IMR-90 (cell line): Measurements from ENCODE around the gene ZRANB3. TPM values are rescaled to one million over a fixed set of nuclear protein-coding genes. Genes with fewer than 3 reads are reported as not detected.

Experiments
- ATAC-seq: fragments of 200-7000 bp; cut with Tn5 transposase; 2 replicates; pipeline ENCODE4 v1.9.1; 2020; ENCODE audit warnings: low read depth, mild to moderate bottlenecking, moderate library complexity
- BruUV-seq: library from RNA; stranded (reverse); fragments of 400-500 nt; replicated peaks from 2 replicates; lab custom pipeline; 2021; lab: Mats Ljungman, UMichigan
- CTCF ChIA-PET: fragments of 300-600 bp; formaldehyde crosslinking; extraction: SDS; loops from one replicate; lab custom pipeline; 2021; ENCODE audit warnings: antibody characterized with exemption; lab: Yijun Ruan, JAX
- POLR2A ChIA-PET: fragments of 300-600 bp; sonication (Branson Sonifier 250); formaldehyde crosslinking; loops from one replicate; lab custom pipeline; 2022; ENCODE audit warnings: antibody characterized with exemption; ENCODE audit not compliant: unreplicated experiment; lab: Charles Lee
- DNase-seq: peaks from one replicate; pipeline ENCODE4 v3.0.0; 2013
- H2AFZ ChIP-seq: replicated peaks from 2 replicates; pipeline ENCODE3; 2013; ENCODE audit warnings: low read length, mild to moderate bottlenecking; ENCODE audit not compliant: poor library complexity
- H2AK5ac ChIP-seq: 2 replicates; pipeline ENCODE4 v1.6.1; 2013; ENCODE audit warnings: low read depth, low read length, inconsistent platforms
- H2AK9ac ChIP-seq: replicated peaks from 2 replicates; pipeline ENCODE3; 2013; ENCODE audit warnings: mild to moderate bottlenecking, low read depth, low read length, moderate library complexity; ENCODE audit not compliant: poor library complexity
- H2BK120ac ChIP-seq: 2 replicates; pipeline ENCODE4 v1.6.1; 2013; ENCODE audit warnings: low read depth, low read length, inconsistent platforms
- H2BK15ac ChIP-seq: 3 replicates; pipeline ENCODE4 v1.6.1; 2013; ENCODE audit warnings: low read depth, low read length, inconsistent platforms
- H2BK20ac ChIP-seq: 2 replicates; pipeline ENCODE4 v1.6.1; 2013; ENCODE audit warnings: low read depth, mild to moderate bottlenecking, inconsistent platforms, low read length, moderate library complexity
- H2BK5ac ChIP-seq: 2 replicates; pipeline ENCODE4 v1.6.1; 2013; ENCODE audit warnings: mild to moderate bottlenecking, low read depth, low read length, inconsistent platforms; ENCODE audit not compliant: poor library complexity, severe bottlenecking
- H3K14ac ChIP-seq: replicated peaks from 2 replicates; pipeline ENCODE4 v1.6.1; 2013; ENCODE audit warnings: low read depth, low read length, inconsistent platforms
- H3K18ac ChIP-seq: 2 replicates; pipeline ENCODE4 v1.6.1; 2013; ENCODE audit warnings: low read depth, low read length, control low read depth
- H3K23ac ChIP-seq: 2 replicates; pipeline ENCODE4 v1.6.1; 2013; ENCODE audit warnings: low read depth, low read length, inconsistent platforms
- H3K27ac ChIP-seq: 2 replicates; pipeline ENCODE4 v1.5.1; 2013; ENCODE audit warnings: mild to moderate bottlenecking, control low read depth, low read length; ENCODE audit not compliant: insufficient read depth
- H3K27me3 ChIP-seq: 2 replicates; pipeline ENCODE4 v1.6.1; 2013; ENCODE audit warnings: low read length; ENCODE audit not compliant: control insufficient read depth, insufficient read depth
- H3K36me3 ChIP-seq: 2 replicates; pipeline ENCODE4 v1.6.1; 2013; ENCODE audit warnings: low read length, mixed read lengths; ENCODE audit not compliant: control insufficient read depth, insufficient read depth
- H3K4ac ChIP-seq: 2 replicates; pipeline ENCODE4 v1.6.1; 2013; ENCODE audit warnings: low read depth, low read length, inconsistent platforms
- H3K4me1 ChIP-seq: 2 replicates; pipeline ENCODE4 v1.6.1; 2013; ENCODE audit warnings: low read length, mixed read lengths; ENCODE audit not compliant: control insufficient read depth, insufficient read depth
- H3K4me2 ChIP-seq: 2 replicates; pipeline ENCODE4 v1.6.1; 2013; ENCODE audit warnings: low read depth, mild to moderate bottlenecking, control low read depth, low read length, moderate library complexity
- H3K4me3 ChIP-seq: 2 replicates; pipeline ENCODE4 v1.5.1; 2013; ENCODE audit warnings: low read depth, mild to moderate bottlenecking, control low read depth, low read length, moderate library complexity; ENCODE audit not compliant: insufficient read depth
- H3K56ac ChIP-seq: 2 replicates; pipeline ENCODE4 v1.6.1; 2013; ENCODE audit warnings: low read length, inconsistent platforms; ENCODE audit not compliant: insufficient read depth; ENCODE audit errors: extremely low read depth
- H3K79me1 ChIP-seq, 2 experiments: 2 replicates each; pipeline ENCODE4 v1.6.1; 2013; ENCODE audit warnings: low read length in 2 of 2, inconsistent platforms in 1 of 2, low read depth in 1 of 2
- H3K9ac ChIP-seq: 2 replicates; pipeline ENCODE4 v1.6.1; 2013; ENCODE audit warnings: low read depth, low read length, control low read depth
- H3K9me1 ChIP-seq: 2 replicates; pipeline ENCODE4 v1.6.1; 2013; ENCODE audit warnings: low read length, inconsistent platforms; ENCODE audit not compliant: insufficient read depth
- H3K9me3 ChIP-seq: 2 replicates; pipeline ENCODE4 v1.6.1; 2013; ENCODE audit warnings: low read length; ENCODE audit not compliant: control insufficient read depth, insufficient read depth
- H4K20me1 ChIP-seq: 2 replicates; pipeline ENCODE4 v1.6.1; 2013; ENCODE audit warnings: low read length, inconsistent platforms; ENCODE audit not compliant: insufficient read depth
- H4K5ac ChIP-seq: 2 replicates; pipeline ENCODE4 v1.6.1; 2013; ENCODE audit warnings: mild to moderate bottlenecking, low read depth, low read length, control low read depth
- H4K8ac ChIP-seq, 2 experiments: 2 replicates each; pipeline ENCODE4 v1.6.1; 2013; ENCODE audit warnings: low read depth in 2 of 2, low read length in 2 of 2, control low read depth in 1 of 2, inconsistent platforms in 1 of 2
- H4K91ac ChIP-seq: 2 replicates; pipeline ENCODE4 v1.6.1; 2013; ENCODE audit warnings: low read depth, low read length, inconsistent platforms; ENCODE audit not compliant: insufficient read depth
- BHLHE40 ChIP-seq: fragments of 150-350 bp; IDR thresholded peaks from 2 replicates; pipeline ENCODE4 v1.6.1; 2016; ENCODE audit warnings: mild to moderate bottlenecking, low read depth, low read length
- CEBPB ChIP-seq: IDR thresholded peaks from 2 replicates; pipeline ENCODE4 v1.6.1; 2012; ENCODE audit warnings: low read depth, low read length, improper control_type of control experiment
- CHD1 ChIP-seq: IDR thresholded peaks from 2 replicates; pipeline ENCODE4 v1.6.1; 2012; ENCODE audit warnings: low read depth, low read length, improper control_type of control experiment
- FOS ChIP-seq: fragments of 150-350 bp; IDR thresholded peaks from 2 replicates; pipeline ENCODE4 v1.6.1; 2016; ENCODE audit warnings: low read depth, low read length
- MAFK ChIP-seq: IDR thresholded peaks from 2 replicates; pipeline ENCODE4 v1.6.1; 2012; ENCODE audit warnings: low read depth, low read length, improper control_type of control experiment
- NFE2L2 ChIP-seq: fragments of 150-350 bp; IDR thresholded peaks from 2 replicates; pipeline ENCODE4 v1.6.1; 2016; ENCODE audit warnings: low read depth, mild to moderate bottlenecking, low read length
- POLR2A ChIP-seq: IDR thresholded peaks from 2 replicates; pipeline ENCODE4 v1.6.1; 2012; ENCODE audit warnings: mild to moderate bottlenecking, low read depth, low read length
- RCOR1 ChIP-seq: IDR thresholded peaks from 2 replicates; pipeline ENCODE4 v1.6.1; 2012; ENCODE audit warnings: mild to moderate bottlenecking, low read length, improper control_type of control experiment; ENCODE audit not compliant: insufficient replicate concordance
- RFX5 ChIP-seq: IDR thresholded peaks from 2 replicates; pipeline ENCODE4 v1.8.0; 2012; ENCODE audit warnings: low read depth, mild to moderate bottlenecking, low read length, moderate library complexity
- SMC3 ChIP-seq: fragments of 150-350 bp; IDR thresholded peaks from 2 replicates; pipeline ENCODE4 v1.6.1; 2016; ENCODE audit warnings: low read depth, mild to moderate bottlenecking, antibody characterized with exemption, low read length, moderate library complexity
- WGBS, 2 experiments: methylation state at CpG; one replicate each; pipeline versions ENCODE4 v1.1.5 to v1.1.7; 2013; ENCODE audit warnings: missing lambda C conversion rate in 2 of 2; ENCODE audit not compliant: insufficient read length in 1 of 2; ENCODE audit errors: extremely low coverage in 2 of 2; 5-methylcytosine and 5-hydroxymethylcytosine counted together
- dilution Hi-C: fragments of 300-500 bp; cut with HindIII; formaldehyde crosslinking; loops from one replicate; pipeline ENCODE4 v1.14.3; 2018; ENCODE audit warnings: low sequenced_read_pairs; ENCODE audit not compliant: unreplicated experiment
- in situ Hi-C: fragments of 300-500 bp; cut with MboI; formaldehyde crosslinking; loops from 3 replicates; pipeline ENCODE4 v1.14.3; 2019; ENCODE audit warnings: low sequenced_read_pairs, inconsistent platforms, mixed read lengths
- intact Hi-C: fragments of 100-400 bp; cut with micrococcal nuclease; formaldehyde crosslinking; loops from 2 replicates; pipeline ENCODE4 v1.10.0; 2022
- polyA plus RNA-seq, 3 experiments: library from polyadenylated mRNA; depleted of rRNA; stranded (reverse); fragments of >200 nt; gene quantifications; 2 replicates each; pipeline ENCODE4 v1.2.3, GENCODE V29; 2012; ENCODE audit warnings: low replicate concordance in 1 of 3
- total RNA-seq: library from RNA; depleted of rRNA; stranded (reverse); fragments of >200 nt; gene quantifications from 2 replicates; pipeline ENCODE4 v1.2.3, GENCODE V29; 2012
- TF ChIP-seq, protein P1 (sequence below): conservative IDR thresholded peaks from 2 replicates; pipeline ENCODE4 v1.5.1; 2012; ENCODE audit warnings: mild to moderate bottlenecking, low read depth, low read length, improper control_type of control experiment
- TF ChIP-seq, protein P2 (sequence below): fragments of 150-350 bp; IDR thresholded peaks from 2 replicates; pipeline ENCODE4 v1.6.1; 2017; ENCODE audit warnings: mild to moderate bottlenecking, antibody characterized with exemption, low read length, low read depth

Gene ZRANB3
- total and polyA plus RNA-seq, 2 of the 4 experiments (the other 2 are of a cell fraction), result 3.4 to 9.3 TPM

DNA sequence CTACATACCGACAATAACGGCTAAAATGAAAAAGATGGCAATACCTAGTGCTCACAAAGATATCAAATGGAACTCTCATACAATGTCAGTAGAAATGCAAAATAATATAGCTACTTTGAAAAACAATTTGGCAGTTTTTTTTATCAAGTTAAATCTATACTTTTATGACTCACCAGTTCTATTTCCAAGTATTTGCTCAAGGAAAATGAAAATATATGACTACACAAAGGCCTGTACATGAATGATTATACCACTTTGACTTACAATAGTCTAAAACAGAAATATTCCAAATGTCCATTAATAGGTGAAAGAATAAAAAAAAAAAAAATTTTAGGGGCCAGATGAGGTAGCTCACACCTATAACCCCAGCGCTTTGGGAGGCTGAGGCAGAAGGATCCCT lies 219.8 kb downstream of the ZRANB3 start:
- Histone ChIP-seq H3K56ac (no peak overlapping the region), H3K14ac (no peak overlapping the region), H3K4me3 (no peak overlapping the region), H3K18ac (no peak overlapping the region), H3K27me3 (no peaks in the 10 kb centered on the region), H2BK5ac (no peak overlapping the region), H3K9ac (no peak overlapping the region), H3K23ac (no peak overlapping the region), H3K4me2 (no peak overlapping the region), H3K27ac (no peak overlapping the region), H2BK20ac (no peak overlapping the region), H3K4me1 (no peaks in the 10 kb centered on the region), H4K5ac (no peak overlapping the region), H4K91ac (no peak overlapping the region), H3K9me3 (no peaks in the 10 kb centered on the region), H2AK5ac (no peak overlapping the region), H2BK120ac (no peak overlapping the region), H4K20me1 (no peaks in the 10 kb centered on the region), H2AK9ac (no peak overlapping the region), H2AFZ (no peak overlapping the region), H3K36me3 (no peaks in the 10 kb centered on the region), H4K8ac (no peak overlapping the region), H3K79me1 (no peaks in the 10 kb centered on the region), H2BK15ac (no peak overlapping the region), H3K4ac (no peak overlapping the region), H3K9me1 (no peaks in the 10 kb centered on the region)
- intact Hi-C loops (no loop called here), dilution Hi-C loops (no loop called here), in situ Hi-C loops (no loop called here)
- DNase-seq (no peak), ATAC-seq (no peak)
- ChIA-PET POLR2A (no interaction called here), CTCF (interaction anchor here (0.6 kb wide), 1 partner anchor 274 kb away, joined by 5 read pairs; no protein-coding TSS in a partner anchor)
- no CpG with 5 or more reads among the region's 3 CpGs for WGBS, 2 experiments
- TF ChIP-seq BHLHE40, result no peak
- TF ChIP-seq SMC3, result no peak
- no peak for TF ChIP-seq MAFK
- TF ChIP-seq POLR2A, result no peak
- TF ChIP-seq, protein P1, sequence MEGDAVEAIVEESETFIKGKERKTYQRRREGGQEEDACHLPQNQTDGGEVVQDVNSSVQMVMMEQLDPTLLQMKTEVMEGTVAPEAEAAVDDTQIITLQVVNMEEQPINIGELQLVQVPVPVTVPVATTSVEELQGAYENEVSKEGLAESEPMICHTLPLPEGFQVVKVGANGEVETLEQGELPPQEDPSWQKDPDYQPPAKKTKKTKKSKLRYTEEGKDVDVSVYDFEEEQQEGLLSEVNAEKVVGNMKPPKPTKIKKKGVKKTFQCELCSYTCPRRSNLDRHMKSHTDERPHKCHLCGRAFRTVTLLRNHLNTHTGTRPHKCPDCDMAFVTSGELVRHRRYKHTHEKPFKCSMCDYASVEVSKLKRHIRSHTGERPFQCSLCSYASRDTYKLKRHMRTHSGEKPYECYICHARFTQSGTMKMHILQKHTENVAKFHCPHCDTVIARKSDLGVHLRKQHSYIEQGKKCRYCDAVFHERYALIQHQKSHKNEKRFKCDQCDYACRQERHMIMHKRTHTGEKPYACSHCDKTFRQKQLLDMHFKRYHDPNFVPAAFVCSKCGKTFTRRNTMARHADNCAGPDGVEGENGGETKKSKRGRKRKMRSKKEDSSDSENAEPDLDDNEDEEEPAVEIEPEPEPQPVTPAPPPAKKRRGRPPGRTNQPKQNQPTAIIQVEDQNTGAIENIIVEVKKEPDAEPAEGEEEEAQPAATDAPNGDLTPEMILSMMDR, result no peak
- no peak for TF ChIP-seq RCOR1
- TF ChIP-seq RFX5, result no peak
- TF ChIP-seq, protein P2, sequence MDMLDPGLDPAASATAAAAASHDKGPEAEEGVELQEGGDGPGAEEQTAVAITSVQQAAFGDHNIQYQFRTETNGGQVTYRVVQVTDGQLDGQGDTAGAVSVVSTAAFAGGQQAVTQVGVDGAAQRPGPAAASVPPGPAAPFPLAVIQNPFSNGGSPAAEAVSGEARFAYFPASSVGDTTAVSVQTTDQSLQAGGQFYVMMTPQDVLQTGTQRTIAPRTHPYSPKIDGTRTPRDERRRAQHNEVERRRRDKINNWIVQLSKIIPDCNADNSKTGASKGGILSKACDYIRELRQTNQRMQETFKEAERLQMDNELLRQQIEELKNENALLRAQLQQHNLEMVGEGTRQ, result no peak
- no peak for TF ChIP-seq CEBPB
- TF ChIP-seq FOS, result no peak
- TF ChIP-seq CHD1, result no peak
- no peak for TF ChIP-seq NFE2L2
- no TSS peak for BruUV-seq
